Stomach (tissue), 9 donors: ENCODE data around the gene FMN1. TPM values are rescaled to one million over a fixed set of nuclear protein-coding genes. Genes with fewer than 3 reads are reported as not detected.
A peak's percentile ranks its signal among the peaks of the same experiment; 100 is the strongest.

Experiments used
- DNase-seq, 2 donors: peaks; one replicate each; pipeline versions ENCODE4 v3.0.0 to v3.0.0-alpha.2; 2013 to 2019
- H3K27ac ChIP-seq, 5 donors: fragments of 200-600 bp in 4 of 5; sonication (generic) in 4 of 5; one replicate each; pipeline ENCODE4 v1.5.1; 2013 to 2019; ENCODE audit warnings: mild to moderate bottlenecking in 1 of 5, moderate library complexity in 1 of 5
- H3K27me3 ChIP-seq, 3 donors: fragments of 200-600 bp; sonication (generic); one replicate each; pipeline ENCODE4 v1.5.1; 2017 to 2019; ENCODE audit warnings: mixed run types in 1 of 3
- H3K36me3 ChIP-seq, 4 donors: fragments of 200-600 bp; sonication (generic); 1 replicate in 3 of 4; 2 replicates in 1 of 4; pipeline ENCODE4 v1.5.1; 2016 to 2019
- H3K4me1 ChIP-seq, 4 donors: fragments of 200-600 bp; sonication (generic); one replicate each; pipeline ENCODE4 v1.5.1; 2016 to 2019
- H3K4me3 ChIP-seq, 4 donors: fragments of 200-600 bp; sonication (generic) in 3 of 4; one replicate each; pipeline ENCODE4 v1.5.1; 2016 to 2019; ENCODE audit warnings: mild to moderate bottlenecking in 1 of 4
- H3K9me3 ChIP-seq, 4 donors: fragments of 200-600 bp; sonication (generic); one replicate each; pipeline ENCODE4 v1.5.1; 2016 to 2019
- EP300 ChIP-seq: sonication (generic); formaldehyde crosslinking; IDR thresholded peaks from one replicate; pipeline ENCODE4 v1.6.1; 2017; ENCODE audit warnings: antibody characterized with exemption
- POLR2A ChIP-seq, 4 donors: fragments of 450-650 bp; IDR thresholded peaks; one replicate each; pipeline ENCODE4 v1.6.1; 2016; ENCODE audit warnings: antibody characterized with exemption in 4 of 4, control low read depth in 2 of 4, mild to moderate bottlenecking in 1 of 4, moderate library complexity in 1 of 4
- POLR2AphosphoS5 ChIP-seq, 3 donors: sonication (generic); formaldehyde crosslinking; IDR thresholded peaks; one replicate each; pipeline ENCODE4 v1.6.1; 2016; ENCODE audit warnings: antibody characterized with exemption in 3 of 3
- WGBS, 5 donors: extraction: QIAGEN DNeasy Blood & Tissue Kit in 3 of 5; methylation state at CpG; one replicate each; pipeline versions ENCODE4 v1.1.5 to v1.1.7; 2013 to 2018; 5-methylcytosine and 5-hydroxymethylcytosine counted together
- intact Hi-C: fragments of 100-400 bp; cut with DNase I; formaldehyde crosslinking; loops from one replicate; pipeline ENCODE4 v1.15.1; 2023; ENCODE audit warnings: low total_unique reads
- polyA plus RNA-seq, 3 donors: library from polyadenylated mRNA; stranded (reverse); fragments of 200-250 nt; gene quantifications; one replicate each; pipeline ENCODE4 v1.2.3, GENCODE V29; 2013
- total RNA-seq, 5 donors: library from RNA; depleted of rRNA; stranded (reverse); fragments of >200 nt; gene quantifications; one replicate each; pipeline versions ENCODE4 v1.1.0 to v1.2.3, GENCODE V29; 2014 to 2016
- TF ChIP-seq, protein P1 (sequence below), 7 experiments: fragments of 450-650 bp in 4 of 7; fragments of 200-600 bp in 3 of 7; sonication (generic) in 3 of 7; IDR thresholded peaks; one replicate each; pipeline ENCODE4 v1.5.1; 2016 to 2019; ENCODE audit warnings: antibody characterized with exemption in 7 of 7, control low read depth in 2 of 7, mild to moderate bottlenecking in 1 of 7
- donor health status: healthy with polysubstance abuse.
- donor health status: Bipolar disorder and iron deficiency.
- donor health status: healthy.

FMN1 gene
- total and polyA plus RNA-seq, 8 donors, result 0.40 to 58.0 (median 22.9) TPM

DNA sequence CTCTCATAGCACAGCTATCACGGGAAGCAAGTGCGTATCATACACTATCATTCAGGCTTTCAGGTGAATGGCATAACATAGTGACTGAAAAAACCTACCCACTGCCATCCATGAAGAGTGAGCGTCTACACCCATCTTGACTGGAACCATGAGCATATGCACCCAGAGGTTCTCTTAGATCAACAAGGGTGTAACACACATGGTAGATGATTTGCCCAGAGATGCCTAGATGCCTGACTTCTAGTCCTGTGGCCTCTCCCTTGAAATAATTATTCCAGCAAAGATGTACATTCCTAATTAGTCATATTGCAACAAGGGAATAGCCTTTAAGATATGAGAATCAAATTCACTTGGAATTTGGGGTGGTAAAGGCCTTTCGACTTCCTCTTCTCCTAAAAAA lies 248.3 kb downstream of the FMN1 start:
- Histone ChIP-seq H3K27ac (no peak overlapping the region), H3K9me3 (no peaks in the 10 kb centered on the region), H3K4me1 (peaks cover 0 to 15% (median 2%) of the 10 kb centered on the region in 4 donors), H3K4me3 (no peak overlapping the region), H3K36me3 (no peaks in the 10 kb centered on the region), H3K27me3 (no peaks in the 10 kb centered on the region)
- no peak for DNase-seq
- WGBS, 5 donors, result 94 to 97% (median 96%) methylated on average over 4 of the region's 4 CpGs
- no peak for TF ChIP-seq POLR2AphosphoS5 (IDR thresholded peaks at IDR 0.05)
- no peak for TF ChIP-seq EP300
- intact Hi-C loops, result no loop called here

DNA sequence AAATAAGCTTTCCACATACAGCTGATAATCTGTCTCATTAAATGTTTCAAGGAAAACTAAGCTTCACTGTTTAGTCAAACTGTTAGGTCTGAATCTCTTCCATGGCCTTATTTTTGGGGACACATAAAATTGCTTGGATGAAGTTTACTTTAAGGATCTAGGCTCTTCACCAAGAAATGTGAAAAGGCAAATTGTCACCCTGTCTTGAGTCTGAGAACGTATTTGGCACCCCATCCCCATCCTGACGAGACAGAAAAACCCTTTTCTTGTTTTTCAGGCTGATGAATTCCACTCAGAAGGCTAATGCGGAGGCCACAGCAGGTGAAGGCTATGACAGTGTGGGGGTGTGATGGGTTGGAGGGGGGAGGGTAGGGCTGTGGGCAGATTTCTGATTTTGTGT lies 250.1 kb downstream of the FMN1 start:
- no peaks in the 10 kb centered on the region for H3K9me3 ChIP-seq
- no peaks in the 10 kb centered on the region for H3K36me3 ChIP-seq
- H3K4me3 ChIP-seq, result no peak overlapping the region
- no peak for DNase-seq
- no peak overlapping the region for H3K27ac ChIP-seq
- intact Hi-C loops, result no loop called here
- no peaks in the 10 kb centered on the region for H3K27me3 ChIP-seq
- 79 to 92% (median 84%) methylated on average over 3 of the region's 3 CpGs for WGBS, 5 donors
- H3K4me1 ChIP-seq, result peaks cover 0 to 15% (median 2%) of the 10 kb centered on the region in 4 donors
- TF ChIP-seq POLR2AphosphoS5 (IDR thresholded peaks at IDR 0.05), result no peak
- TF ChIP-seq, protein P1, sequence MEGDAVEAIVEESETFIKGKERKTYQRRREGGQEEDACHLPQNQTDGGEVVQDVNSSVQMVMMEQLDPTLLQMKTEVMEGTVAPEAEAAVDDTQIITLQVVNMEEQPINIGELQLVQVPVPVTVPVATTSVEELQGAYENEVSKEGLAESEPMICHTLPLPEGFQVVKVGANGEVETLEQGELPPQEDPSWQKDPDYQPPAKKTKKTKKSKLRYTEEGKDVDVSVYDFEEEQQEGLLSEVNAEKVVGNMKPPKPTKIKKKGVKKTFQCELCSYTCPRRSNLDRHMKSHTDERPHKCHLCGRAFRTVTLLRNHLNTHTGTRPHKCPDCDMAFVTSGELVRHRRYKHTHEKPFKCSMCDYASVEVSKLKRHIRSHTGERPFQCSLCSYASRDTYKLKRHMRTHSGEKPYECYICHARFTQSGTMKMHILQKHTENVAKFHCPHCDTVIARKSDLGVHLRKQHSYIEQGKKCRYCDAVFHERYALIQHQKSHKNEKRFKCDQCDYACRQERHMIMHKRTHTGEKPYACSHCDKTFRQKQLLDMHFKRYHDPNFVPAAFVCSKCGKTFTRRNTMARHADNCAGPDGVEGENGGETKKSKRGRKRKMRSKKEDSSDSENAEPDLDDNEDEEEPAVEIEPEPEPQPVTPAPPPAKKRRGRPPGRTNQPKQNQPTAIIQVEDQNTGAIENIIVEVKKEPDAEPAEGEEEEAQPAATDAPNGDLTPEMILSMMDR (IDR thresholded peaks at IDR 0.05), result no peak
- no peak for TF ChIP-seq POLR2A (IDR thresholded peaks at IDR 0.05)
- no peak for TF ChIP-seq EP300

DNA sequence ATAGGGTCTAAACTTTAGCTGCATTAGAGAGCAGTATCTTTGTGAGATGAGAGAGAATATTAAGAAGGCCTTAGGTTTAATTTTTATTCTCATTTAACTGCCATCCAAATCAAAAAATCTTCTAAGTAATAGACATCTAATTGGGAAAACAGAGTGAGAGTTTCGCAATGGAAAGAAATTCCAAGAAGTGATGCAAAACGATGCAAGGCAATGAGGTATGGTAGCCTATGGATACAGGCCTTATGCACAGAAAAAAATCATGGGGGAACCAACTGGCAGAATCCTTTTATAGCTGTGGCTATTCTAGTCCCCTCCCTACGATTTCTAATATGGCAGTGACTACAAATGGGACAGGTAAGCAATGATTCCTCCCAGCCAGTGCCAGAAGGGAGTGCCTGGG lies 250.8 kb downstream of the FMN1 start:
- no peaks in the 10 kb centered on the region for H3K9me3 ChIP-seq
- intact Hi-C loops, result no loop called here
- TF ChIP-seq POLR2AphosphoS5 (IDR thresholded peaks at IDR 0.05), result no peak
- TF ChIP-seq, protein P1 (IDR thresholded peaks at IDR 0.05), result no peak
- TF ChIP-seq EP300, result no peak
- no peak for TF ChIP-seq POLR2A (IDR thresholded peaks at IDR 0.05)
- H3K4me3 ChIP-seq, result no peak overlapping the region
- no peaks in the 10 kb centered on the region for H3K36me3 ChIP-seq
- no peak overlapping the region for H3K27ac ChIP-seq
- WGBS, 5 donors, result 91 to 96% (median 93%) methylated on average over 3 of the region's 3 CpGs
- H3K27me3 ChIP-seq, result no peaks in the 10 kb centered on the region
- H3K4me1 ChIP-seq, result peaks cover 0 to 15% (median 2%) of the 10 kb centered on the region in 4 donors
- DNase-seq, result no peak

DNA sequence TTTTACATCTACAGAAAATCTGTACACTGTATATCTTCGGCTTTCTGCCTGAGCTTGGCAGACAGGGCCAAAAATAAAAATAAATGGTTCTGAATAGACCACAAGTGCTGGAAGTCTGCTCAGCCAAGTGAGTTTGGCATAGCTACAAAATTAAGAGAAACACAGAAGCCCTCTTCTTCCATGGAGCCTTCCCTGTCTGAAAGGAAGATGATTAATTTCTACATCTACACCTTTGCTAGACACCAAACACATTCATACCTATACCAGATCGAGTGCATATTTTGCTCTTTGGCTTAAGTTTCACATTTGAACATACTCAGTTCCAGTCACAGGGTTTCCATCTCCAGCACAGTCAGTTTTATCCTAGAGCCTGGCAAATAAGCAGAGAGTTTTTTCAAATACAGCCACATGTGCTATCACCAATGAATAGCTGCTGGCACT lies 252.1 kb downstream of the FMN1 start:
- Histone ChIP-seq H3K27ac (peak overlapping the region in 2 of 5 donors; percentile 18 to 47), H3K4me1 (peaks cover 0 to 15% (median 2%) of the 10 kb centered on the region in 4 donors), H3K36me3 (no peaks in the 10 kb centered on the region), H3K4me3 (no peak overlapping the region), H3K9me3 (no peaks in the 10 kb centered on the region), H3K27me3 (no peaks in the 10 kb centered on the region)
- intact Hi-C loops, result no loop called here
- 50 to 78% (median 70%) methylated on average over 2 of the region's 2 CpGs for WGBS, 5 donors
- DNase-seq, result peak in 1 of 2 donors; percentile 24
- TF ChIP-seq, protein P1 (IDR thresholded peaks at IDR 0.05), result no peak
- TF ChIP-seq EP300 (no peak), POLR2A (IDR thresholded peaks at IDR 0.05) (no peak), POLR2AphosphoS5 (IDR thresholded peaks at IDR 0.05) (no peak)

DNA sequence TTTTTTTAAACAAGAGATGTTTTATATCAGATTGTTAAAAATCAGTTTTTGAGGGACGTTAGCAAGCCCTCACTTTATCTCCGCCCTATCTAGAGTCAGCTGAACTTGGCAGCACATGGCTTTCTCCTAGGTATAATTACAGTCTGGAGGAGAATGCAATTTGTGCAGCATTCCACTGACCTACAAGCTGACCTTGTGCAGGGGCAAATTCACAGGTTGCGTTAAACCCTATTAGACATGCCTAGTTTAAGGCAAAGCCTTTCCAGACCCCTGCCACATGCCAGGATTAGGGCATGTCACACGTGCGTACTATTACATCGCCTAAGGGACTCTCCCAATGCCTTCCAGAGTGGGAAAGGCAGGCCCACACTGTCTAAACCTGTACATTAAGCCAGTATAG lies 252.7 kb downstream of the FMN1 start:
- WGBS, 5 donors, result 67 to 75% (median 74%) methylated on average over 6 of the region's 6 CpGs
- Histone ChIP-seq H3K27me3 (no peaks in the 10 kb centered on the region), H3K4me3 (no peak overlapping the region), H3K9me3 (no peaks in the 10 kb centered on the region), H3K4me1 (peaks cover 0 to 15% (median 2%) of the 10 kb centered on the region in 4 donors), H3K27ac (peak overlapping the region in 1 of 5 donors; percentile 47), H3K36me3 (no peaks in the 10 kb centered on the region)
- no peak for TF ChIP-seq POLR2AphosphoS5 (IDR thresholded peaks at IDR 0.05)
- no peak for TF ChIP-seq POLR2A (IDR thresholded peaks at IDR 0.05)
- TF ChIP-seq EP300, result no peak
- DNase-seq, result no peak
- intact Hi-C loops, result no loop called here
